ENCODE results near the gene EML4. TPM values are rescaled to one million over a fixed set of nuclear protein-coding genes. Genes with fewer than 3 reads are reported as not detected.

The EML4 gene
- total RNA-seq, 4 donors from 2014 or later: 27.4 to 96.8 (median 58.0) TPM

DNA sequence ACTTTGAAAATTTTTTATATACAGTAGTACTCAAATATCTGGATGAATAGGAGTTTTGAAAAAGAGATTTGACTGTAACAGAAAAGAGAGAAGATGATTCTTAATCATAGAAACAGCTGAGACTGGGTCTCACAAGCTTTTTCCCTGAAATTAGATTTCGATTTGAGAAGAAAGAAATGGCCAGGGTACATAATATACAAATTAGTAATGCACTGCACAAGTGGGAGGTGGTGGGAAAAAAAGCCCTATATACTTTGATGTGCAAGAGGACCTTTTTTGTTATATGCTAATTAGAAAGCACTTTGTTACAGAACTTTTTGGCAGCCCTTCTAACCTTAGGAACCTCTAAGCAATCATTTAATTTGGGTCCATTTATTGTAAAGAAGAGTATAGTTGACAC, 62.9 kb downstream of the EML4 start:
- intact Hi-C loops (cut with DNase I; ENCODE audit: low total_unique reads): no loop called here

DNA sequence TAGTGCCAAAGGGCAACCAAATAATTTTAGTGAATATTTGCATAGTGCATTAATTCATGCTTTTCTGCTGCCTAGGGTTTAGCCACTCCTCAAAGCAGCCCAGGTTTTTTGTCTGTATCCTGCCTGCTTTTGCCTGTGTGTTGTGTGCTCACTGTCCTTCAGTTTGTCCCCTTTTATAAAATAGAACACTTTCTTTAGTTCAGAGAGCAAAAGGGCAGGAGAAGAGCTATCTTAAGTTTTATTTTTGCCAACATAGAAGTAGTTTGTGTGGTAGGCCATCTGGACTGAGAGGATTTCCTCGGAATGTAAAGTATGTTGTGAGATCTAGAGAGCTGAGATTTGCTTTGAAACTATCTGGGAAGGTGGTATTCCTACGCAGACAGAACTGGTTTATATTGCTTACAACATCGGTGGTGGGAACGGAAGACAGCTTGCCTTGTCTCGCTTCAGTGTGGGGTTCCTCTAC, 64.9 kb downstream of the EML4 start:
- H3K36me3 ChIP-seq: no peaks in the 10 kb centered on the region
- H3K4me1 ChIP-seq: no peaks in the 10 kb centered on the region
- no peak overlapping the region for H3K4me3 ChIP-seq
- no peak overlapping the region for H3K27ac ChIP-seq
- intact Hi-C loops (cut with DNase I; ENCODE audit: low total_unique reads): no loop called here
- H3K9me3 ChIP-seq: no peaks in the 10 kb centered on the region
- no peak for DNase-seq
- TF ChIP-seq, protein P1, sequence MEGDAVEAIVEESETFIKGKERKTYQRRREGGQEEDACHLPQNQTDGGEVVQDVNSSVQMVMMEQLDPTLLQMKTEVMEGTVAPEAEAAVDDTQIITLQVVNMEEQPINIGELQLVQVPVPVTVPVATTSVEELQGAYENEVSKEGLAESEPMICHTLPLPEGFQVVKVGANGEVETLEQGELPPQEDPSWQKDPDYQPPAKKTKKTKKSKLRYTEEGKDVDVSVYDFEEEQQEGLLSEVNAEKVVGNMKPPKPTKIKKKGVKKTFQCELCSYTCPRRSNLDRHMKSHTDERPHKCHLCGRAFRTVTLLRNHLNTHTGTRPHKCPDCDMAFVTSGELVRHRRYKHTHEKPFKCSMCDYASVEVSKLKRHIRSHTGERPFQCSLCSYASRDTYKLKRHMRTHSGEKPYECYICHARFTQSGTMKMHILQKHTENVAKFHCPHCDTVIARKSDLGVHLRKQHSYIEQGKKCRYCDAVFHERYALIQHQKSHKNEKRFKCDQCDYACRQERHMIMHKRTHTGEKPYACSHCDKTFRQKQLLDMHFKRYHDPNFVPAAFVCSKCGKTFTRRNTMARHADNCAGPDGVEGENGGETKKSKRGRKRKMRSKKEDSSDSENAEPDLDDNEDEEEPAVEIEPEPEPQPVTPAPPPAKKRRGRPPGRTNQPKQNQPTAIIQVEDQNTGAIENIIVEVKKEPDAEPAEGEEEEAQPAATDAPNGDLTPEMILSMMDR (IDR thresholded peaks at IDR 0.05): no peak
- no peak for TF ChIP-seq POLR2A (IDR thresholded peaks at IDR 0.05)
- no peaks in the 10 kb centered on the region for H3K27me3 ChIP-seq

More for the DNA sequence above, 62.9 kb downstream of the EML4 start:
- no peaks in the 10 kb centered on the region for H3K27me3 ChIP-seq
- no peaks in the 10 kb centered on the region for H3K36me3 ChIP-seq
- TF ChIP-seq, protein P1 (IDR thresholded peaks at IDR 0.05): no peak
- no peak for TF ChIP-seq POLR2A (IDR thresholded peaks at IDR 0.05)
- DNase-seq: no peak
- no peaks in the 10 kb centered on the region for H3K4me1 ChIP-seq
- H3K27ac ChIP-seq: no peak overlapping the region
- no peak overlapping the region for H3K4me3 ChIP-seq
- no peaks in the 10 kb centered on the region for H3K9me3 ChIP-seq

DNA sequence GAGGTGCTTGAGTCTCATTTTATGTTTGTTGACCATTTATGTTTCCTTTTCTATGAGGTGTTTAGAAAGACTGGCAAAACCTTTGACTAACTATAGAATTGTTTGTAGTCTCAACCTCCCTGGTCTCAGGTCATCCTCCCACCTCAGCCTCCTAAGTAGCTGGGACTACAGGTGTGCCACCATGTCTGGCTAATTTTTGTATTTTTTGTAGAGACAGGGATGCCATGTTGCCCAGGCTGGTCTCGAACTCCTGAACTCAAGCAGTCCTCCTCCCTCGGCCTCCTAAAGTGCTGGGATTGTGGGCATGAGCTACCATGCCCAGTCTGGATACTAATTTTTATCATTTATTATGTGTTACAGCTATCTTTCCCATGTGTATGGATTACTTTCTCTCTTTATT, 67.8 kb downstream of the EML4 start:
- no peaks in the 10 kb centered on the region for H3K4me1 ChIP-seq
- H3K27ac ChIP-seq: no peak overlapping the region
- TF ChIP-seq, protein P1 (IDR thresholded peaks at IDR 0.05): no peak
- no peak for TF ChIP-seq POLR2A (IDR thresholded peaks at IDR 0.05)
- DNase-seq: no peak
- H3K9me3 ChIP-seq: no peaks in the 10 kb centered on the region
- H3K4me3 ChIP-seq: no peak overlapping the region
- intact Hi-C loops (cut with DNase I; ENCODE audit: low total_unique reads): no loop called here
- H3K27me3 ChIP-seq: no peaks in the 10 kb centered on the region
- no peaks in the 10 kb centered on the region for H3K36me3 ChIP-seq

DNA sequence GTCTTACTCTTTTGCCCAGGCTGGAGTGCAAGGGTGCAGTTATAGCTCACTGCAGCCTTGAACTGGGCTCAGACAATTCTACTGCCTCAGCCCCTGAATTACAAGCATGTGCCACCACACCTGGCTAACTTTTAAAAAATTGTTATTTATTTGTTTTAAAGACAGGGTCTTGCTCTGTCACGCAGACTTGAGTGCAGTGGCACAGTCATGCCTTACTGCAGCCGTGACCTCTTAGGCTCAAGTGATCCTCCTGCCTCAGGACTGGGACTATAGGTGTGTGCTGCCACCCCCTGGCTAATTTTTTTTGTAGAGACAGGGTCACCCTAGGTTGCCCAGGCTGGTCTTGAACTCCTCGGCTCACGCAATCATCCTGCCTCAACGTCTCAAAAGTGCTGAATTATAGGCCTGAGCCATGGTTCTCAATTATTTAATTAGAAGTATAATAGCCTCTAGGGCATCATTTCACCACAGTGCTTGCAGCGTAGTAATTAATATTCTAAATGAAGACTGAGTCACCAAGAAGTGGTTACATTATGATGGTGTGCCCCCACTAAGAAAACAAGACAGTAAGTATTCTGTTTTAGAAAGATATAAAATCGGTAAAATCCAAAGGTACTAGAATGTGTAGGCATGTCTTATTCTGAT, 69.6 kb downstream of the EML4 start:
- Histone ChIP-seq H3K27me3 (no peaks in the 10 kb centered on the region), H3K27ac (no peak overlapping the region), H3K9me3 (no peaks in the 10 kb centered on the region), H3K36me3 (no peaks in the 10 kb centered on the region), H3K4me1 (no peaks in the 10 kb centered on the region), H3K4me3 (no peak overlapping the region)
- peak; percentile 26 to 27 for DNase-seq
- TF ChIP-seq, protein P1 (IDR thresholded peaks at IDR 0.05): peak; percentile 7 to 56 (median 46)
- no peak for TF ChIP-seq POLR2A (IDR thresholded peaks at IDR 0.05)
- intact Hi-C loops (cut with DNase I; ENCODE audit: low total_unique reads): no loop called here

DNA sequence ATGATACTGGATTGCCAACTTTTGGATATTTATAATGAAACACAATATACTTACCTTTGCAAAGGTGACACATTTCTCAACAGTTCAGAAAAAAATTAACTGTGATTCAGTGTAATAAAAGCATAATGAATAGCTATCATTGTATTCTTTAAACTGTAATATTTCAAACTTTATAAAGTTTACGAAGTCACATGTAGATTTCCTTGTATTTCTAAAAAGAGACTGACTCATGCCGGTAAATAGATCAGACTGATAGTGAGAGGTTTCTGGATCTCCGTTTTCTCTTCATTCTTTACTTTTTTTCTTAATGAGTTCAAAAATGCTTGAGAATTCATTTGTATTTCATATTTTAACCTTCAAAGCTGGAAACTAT, 70.1 kb downstream of the EML4 start:
- Histone ChIP-seq H3K36me3 (no peaks in the 10 kb centered on the region), H3K4me3 (no peak overlapping the region), H3K9me3 (no peaks in the 10 kb centered on the region), H3K4me1 (no peaks in the 10 kb centered on the region), H3K27me3 (no peaks in the 10 kb centered on the region), H3K27ac (no peak overlapping the region)
- intact Hi-C loops (cut with DNase I; ENCODE audit: low total_unique reads): no loop called here
- TF ChIP-seq POLR2A (IDR thresholded peaks at IDR 0.05): no peak
- TF ChIP-seq, protein P1 (IDR thresholded peaks at IDR 0.05): no peak
- DNase-seq: no peak
